Adrenal gland (tissue), 12 donors: Measurements from ENCODE around the gene B4GALT6. TPM values are rescaled to one million over a fixed set of nuclear protein-coding genes. Genes with fewer than 3 reads are reported as not detected.

Experiments
- DNase-seq, 7 donors: peaks; one replicate each; pipeline ENCODE4 v3.0.0-alpha.2; 2019 to 2020
- H3K27ac ChIP-seq, 5 donors: fragments of 200-600 bp; sonication (generic) in 4 of 5; 1 replicate in 3 of 5; 2 replicates in 2 of 5; pipeline versions ENCODE4 v1.5.1 to v1.8.0; 2016 to 2020; ENCODE audit warnings: mild to moderate bottlenecking in 1 of 5
- H3K27me3 ChIP-seq: fragments of 200-600 bp; 2 replicates; pipeline ENCODE4 v1.8.0; 2021
- H3K36me3 ChIP-seq, 2 donors: fragments of 200-600 bp; replicated peaks in 1 of 2; 1 replicate in 1 of 2; 2 replicates in 1 of 2; pipeline versions ENCODE4 v1.5.1 to v1.8.0; 2018 to 2022
- H3K4me1 ChIP-seq, 2 donors: fragments of 200-600 bp; replicated peaks in 1 of 2; 1 replicate in 1 of 2; 2 replicates in 1 of 2; pipeline versions ENCODE4 v1.5.1 to v1.8.0; 2018 to 2021
- H3K4me3 ChIP-seq, 4 donors: fragments of 200-600 bp; sonication (generic) in 3 of 4; one replicate each; pipeline ENCODE4 v1.5.1; 2016 to 2018
- H3K9me3 ChIP-seq, 3 donors: fragments of 200-600 bp; sonication (generic) in 1 of 3; replicated peaks in 1 of 3; 1 replicate in 2 of 3; 2 replicates in 1 of 3; pipeline versions ENCODE4 v1.5.1 to v1.8.0; 2016 to 2021
- POLR2A ChIP-seq, 2 donors: fragments of 450-650 bp; IDR thresholded peaks; one replicate each; pipeline ENCODE4 v1.6.1; 2017; ENCODE audit warnings: antibody characterized with exemption in 2 of 2, mild to moderate bottlenecking in 2 of 2, moderate library complexity in 1 of 2
- WGBS, 4 donors: extraction: QIAGEN DNeasy Blood & Tissue Kit in 2 of 4; methylation state at CpG; one replicate each; pipeline versions ENCODE4 v1.1.5 to v1.1.7; 2013 to 2017; 5-methylcytosine and 5-hydroxymethylcytosine counted together
- intact Hi-C, 2 donors: fragments of 100-400 bp; cut with DNase I; formaldehyde crosslinking; loops; one replicate each; pipeline versions ENCODE4 v1.14.1 to v1.15.0; 2022 to 2023
- polyA plus RNA-seq, 3 donors: library from polyadenylated mRNA; stranded (reverse); fragments of 200-250 nt in 2 of 3; fragments of 350-450 nt in 1 of 3; fragmentation: Illumina TruSeq in 1 of 3; extraction: RNeasy Lipid Tissue Mini Kit (QIAGEN cat#74804) in 1 of 3; gene quantifications; one replicate each; pipeline ENCODE4 v1.2.3, GENCODE V29; 2013 to 2014
- total RNA-seq, 9 donors: library from RNA; depleted of rRNA in 4 of 9; stranded (reverse); fragments of >200 nt in 4 of 9; fragments of 120-200 nt in 1 of 9; fragmentation: NEBNext Ultra II Directional in 1 of 9; extraction: Animal tissue kit (Norgen Biotek cat#: 25700) in 1 of 9; gene quantifications; one replicate each; pipeline versions ENCODE4 v1.1.0 to v1.2.4, GENCODE V29; 2013 to 2023
- TF ChIP-seq, protein P1 (sequence below), 6 experiments: fragments of 450-650 bp in 4 of 6; fragments of 200-600 bp in 2 of 6; sonication (generic) in 1 of 6; IDR thresholded peaks; 1 replicate in 5 of 6; 2 replicates in 1 of 6; pipeline versions ENCODE4 v1.5.1 to v1.8.0; 2016 to 2021; ENCODE audit warnings: antibody characterized with exemption in 6 of 6, mild to moderate bottlenecking in 2 of 6, moderate library complexity in 1 of 6
- donor health status: healthy with polysubstance abuse.
- donor health status: Bipolar disorder and iron deficiency.
- donor health status: DM: yes; HTN: yes; CAD: no.
- donor health status: DM: no; HTN: no; CAD: no.
- donor health status: DM: no; HTN: no; CAD: no.
- donor health status: DM: yes; HTN: yes; CAD: no.

The B4GALT6 gene
- total and polyA plus RNA-seq, 12 donors, result 6.4 to 71.3 (median 21.6) TPM

DNA sequence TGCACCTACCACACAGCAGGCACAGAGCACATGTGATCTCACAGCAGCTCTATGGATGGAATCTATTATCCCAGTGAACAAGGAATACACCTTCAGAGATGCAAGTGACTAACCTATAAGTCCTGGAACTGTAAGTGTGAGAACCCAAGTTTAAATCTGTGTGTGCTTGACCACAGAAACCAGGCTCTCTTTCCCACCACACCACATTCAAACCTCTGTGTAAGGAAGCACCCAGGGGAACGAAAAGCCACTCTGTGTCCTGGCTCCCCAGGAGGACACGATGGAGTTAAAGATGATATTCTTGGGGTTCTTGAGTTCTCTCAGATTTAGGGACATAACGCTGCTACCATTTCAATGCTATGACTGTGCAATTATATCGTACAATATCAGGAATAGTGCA, 53.8 kb downstream of the B4GALT6 start:
- Histone ChIP-seq H3K36me3 (peaks cover 0 to 5% of the 10 kb centered on the region in 2 donors), H3K4me3 (no peak overlapping the region), H3K27me3 (no peaks in the 10 kb centered on the region), H3K9me3 (no peaks in the 10 kb centered on the region), H3K27ac (no peak overlapping the region), H3K4me1 (no peaks in the 10 kb centered on the region)
- intact Hi-C loops, result no loop called here
- DNase-seq, result no peak
- 96 to 99% (median 97%) methylated on average over 4 of the region's 4 CpGs for WGBS, 4 donors
- TF ChIP-seq, protein P1, sequence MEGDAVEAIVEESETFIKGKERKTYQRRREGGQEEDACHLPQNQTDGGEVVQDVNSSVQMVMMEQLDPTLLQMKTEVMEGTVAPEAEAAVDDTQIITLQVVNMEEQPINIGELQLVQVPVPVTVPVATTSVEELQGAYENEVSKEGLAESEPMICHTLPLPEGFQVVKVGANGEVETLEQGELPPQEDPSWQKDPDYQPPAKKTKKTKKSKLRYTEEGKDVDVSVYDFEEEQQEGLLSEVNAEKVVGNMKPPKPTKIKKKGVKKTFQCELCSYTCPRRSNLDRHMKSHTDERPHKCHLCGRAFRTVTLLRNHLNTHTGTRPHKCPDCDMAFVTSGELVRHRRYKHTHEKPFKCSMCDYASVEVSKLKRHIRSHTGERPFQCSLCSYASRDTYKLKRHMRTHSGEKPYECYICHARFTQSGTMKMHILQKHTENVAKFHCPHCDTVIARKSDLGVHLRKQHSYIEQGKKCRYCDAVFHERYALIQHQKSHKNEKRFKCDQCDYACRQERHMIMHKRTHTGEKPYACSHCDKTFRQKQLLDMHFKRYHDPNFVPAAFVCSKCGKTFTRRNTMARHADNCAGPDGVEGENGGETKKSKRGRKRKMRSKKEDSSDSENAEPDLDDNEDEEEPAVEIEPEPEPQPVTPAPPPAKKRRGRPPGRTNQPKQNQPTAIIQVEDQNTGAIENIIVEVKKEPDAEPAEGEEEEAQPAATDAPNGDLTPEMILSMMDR (IDR thresholded peaks at IDR 0.05), result no peak
- TF ChIP-seq POLR2A (IDR thresholded peaks at IDR 0.05), result no peak

DNA sequence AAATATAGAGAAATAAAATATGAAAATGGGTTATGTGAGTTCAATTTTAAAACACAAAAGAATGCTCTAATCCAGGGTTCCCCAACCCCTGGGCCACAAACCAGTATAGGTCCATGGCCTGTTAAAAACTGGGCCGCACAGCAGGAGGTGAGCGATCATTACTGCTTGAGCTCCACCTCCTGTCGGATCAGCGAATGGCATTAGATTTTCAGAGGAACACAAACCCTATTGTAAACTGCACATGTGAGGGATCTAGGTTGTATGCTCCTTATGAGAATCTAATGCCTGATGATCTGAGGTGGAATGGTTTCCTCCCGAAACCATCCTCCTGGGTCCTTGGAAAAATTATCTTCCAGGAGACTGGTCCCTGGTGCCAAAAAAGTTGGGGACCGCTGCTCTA, 58.0 kb downstream of the B4GALT6 start:
- Histone ChIP-seq H3K36me3 (peaks cover 0 to 5% of the 10 kb centered on the region in 2 donors), H3K9me3 (no peaks in the 10 kb centered on the region), H3K27ac (no peak overlapping the region), H3K4me3 (no peak overlapping the region), H3K4me1 (no peaks in the 10 kb centered on the region), H3K27me3 (no peaks in the 10 kb centered on the region)
- intact Hi-C loops, result no loop called here
- no peak for DNase-seq
- TF ChIP-seq POLR2A (IDR thresholded peaks at IDR 0.05), result no peak
- TF ChIP-seq, protein P1 (IDR thresholded peaks at IDR 0.05), result no peak
- whole genome bisulfite sequencing, 4 donors, result 89 to 98% (median 95%) methylated on average over 6 of the region's 6 CpGs

DNA sequence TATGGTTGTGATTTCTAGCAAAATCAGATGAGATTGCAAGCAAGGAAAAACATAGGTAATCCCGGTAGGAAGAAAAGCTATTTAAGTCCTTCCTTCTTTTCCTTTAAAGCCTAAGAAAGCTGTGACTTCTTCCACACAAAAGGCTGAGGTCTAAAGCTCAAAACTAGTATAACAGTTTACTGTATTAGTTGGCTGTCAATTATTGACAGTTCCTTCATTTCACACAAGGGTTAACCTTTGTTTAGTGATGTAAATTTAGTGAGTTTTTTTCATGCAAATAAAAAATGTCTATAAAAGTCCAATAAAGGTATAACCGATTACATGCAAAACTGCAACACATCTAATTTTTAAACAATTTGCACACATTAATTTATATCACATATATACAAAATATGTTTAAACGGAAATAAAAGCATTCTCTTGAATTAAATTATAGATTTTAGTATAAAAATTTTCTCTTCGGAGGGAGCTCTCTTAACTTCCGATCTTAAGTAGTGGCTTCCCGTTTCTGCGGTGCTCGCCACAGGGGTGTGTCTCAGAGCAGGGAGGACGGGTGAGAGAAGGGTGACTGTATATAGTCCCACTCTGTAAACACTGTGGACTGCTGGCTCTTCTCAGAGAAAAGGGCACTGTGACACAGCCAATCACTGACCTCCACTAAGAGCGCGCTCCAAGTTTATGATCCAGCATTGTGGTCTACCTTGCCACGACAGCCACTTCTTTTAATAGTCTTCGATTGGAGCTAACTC, 59.3 kb downstream of the B4GALT6 start:
- Histone ChIP-seq H3K4me1 (no peaks in the 10 kb centered on the region), H3K27me3 (no peaks in the 10 kb centered on the region), H3K4me3 (no peak overlapping the region), H3K36me3 (no peaks in the 10 kb centered on the region), H3K27ac (no peak overlapping the region), H3K9me3 (no peaks in the 10 kb centered on the region)
- 88 to 93% (median 91%) methylated on average over 13 of the region's 13 CpGs for WGBS, 4 donors
- intact Hi-C loops, result no loop called here
- DNase-seq, result no peak
- TF ChIP-seq, protein P1 (IDR thresholded peaks at IDR 0.05), result no peak
- TF ChIP-seq POLR2A (IDR thresholded peaks at IDR 0.05), result no peak

DNA sequence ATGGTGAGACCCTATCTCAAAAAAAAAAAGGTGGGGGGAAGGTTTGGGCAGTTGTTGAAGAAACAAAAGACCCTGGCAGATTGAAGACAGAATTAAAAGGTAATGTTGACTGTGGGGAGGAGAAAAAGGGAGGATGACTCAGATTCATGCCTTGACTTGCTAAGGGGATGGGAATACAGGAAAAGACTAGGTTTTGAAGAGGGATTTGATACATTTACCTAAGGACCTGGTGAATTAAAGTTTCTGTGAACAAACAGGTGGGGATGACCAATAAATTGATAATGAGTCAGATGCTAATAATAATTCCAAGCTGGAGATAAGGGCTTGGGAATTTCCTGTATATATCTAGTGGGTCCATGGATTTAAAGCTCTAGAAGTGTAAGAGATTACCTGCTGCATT, 65.1 kb downstream of the B4GALT6 start:
- no peaks in the 10 kb centered on the region for H3K4me1 ChIP-seq
- intact Hi-C loops, result no loop called here
- no peaks in the 10 kb centered on the region for H3K36me3 ChIP-seq
- no peak overlapping the region for H3K27ac ChIP-seq
- H3K27me3 ChIP-seq, result no peaks in the 10 kb centered on the region
- H3K4me3 ChIP-seq, result no peak overlapping the region
- H3K9me3 ChIP-seq, result no peaks in the 10 kb centered on the region
- TF ChIP-seq, protein P1 (IDR thresholded peaks at IDR 0.05), result no peak
- TF ChIP-seq POLR2A (IDR thresholded peaks at IDR 0.05), result no peak
- DNase-seq, result no peak
